RKO (cell line): Measurements from ENCODE around the gene ZBTB6.
A peak's percentile ranks its signal among the peaks of the same experiment; 100 is the strongest.

Experiments used
- DNase-seq: peaks from one replicate; pipeline ENCODE4 v3.0.0-alpha.2; 2016; ENCODE audit warnings: low spot score

ZBTB6 gene, protein sequence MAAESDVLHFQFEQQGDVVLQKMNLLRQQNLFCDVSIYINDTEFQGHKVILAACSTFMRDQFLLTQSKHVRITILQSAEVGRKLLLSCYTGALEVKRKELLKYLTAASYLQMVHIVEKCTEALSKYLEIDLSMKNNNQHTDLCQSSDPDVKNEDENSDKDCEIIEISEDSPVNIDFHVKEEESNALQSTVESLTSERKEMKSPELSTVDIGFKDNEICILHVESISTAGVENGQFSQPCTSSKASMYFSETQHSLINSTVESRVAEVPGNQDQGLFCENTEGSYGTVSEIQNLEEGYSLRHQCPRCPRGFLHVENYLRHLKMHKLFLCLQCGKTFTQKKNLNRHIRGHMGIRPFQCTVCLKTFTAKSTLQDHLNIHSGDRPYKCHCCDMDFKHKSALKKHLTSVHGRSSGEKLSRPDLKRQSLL

DNA sequence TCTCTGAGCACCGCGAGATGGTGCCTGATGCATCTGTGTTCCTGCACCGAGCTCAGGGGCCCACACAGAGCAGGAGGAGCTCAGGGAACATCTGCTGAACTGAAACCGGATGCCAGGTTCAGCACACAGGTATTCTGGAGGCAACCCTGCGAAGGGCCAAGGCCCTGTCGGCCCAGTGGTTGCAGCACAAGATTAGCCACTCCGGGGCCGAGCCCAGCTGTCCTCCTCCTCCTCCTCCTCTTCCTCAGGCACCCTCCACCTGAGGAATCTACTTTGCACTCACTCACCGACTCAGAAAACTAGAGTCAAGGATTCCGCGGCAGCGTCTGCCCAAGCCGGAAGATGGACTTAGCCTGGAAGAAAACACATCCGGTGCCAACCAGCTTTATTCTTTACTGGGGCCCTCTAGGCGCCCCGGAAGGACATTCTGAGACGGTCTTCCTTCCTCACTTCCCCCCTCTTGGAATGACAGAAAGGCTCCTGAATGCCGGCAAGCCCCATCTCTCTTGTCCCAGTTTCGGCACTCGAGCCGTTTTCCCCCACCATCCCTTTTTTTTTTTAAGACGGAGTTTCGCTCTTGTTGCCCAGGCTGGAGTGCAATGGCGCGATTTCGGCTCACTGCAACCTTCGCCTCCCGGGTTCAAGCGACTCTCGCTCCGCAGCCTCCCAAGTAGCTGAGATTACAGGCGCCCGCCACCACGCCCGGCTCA, at the start of gene ZBTB6:
Gene ZBTB6, minus strand, starts transcription at position 360 of the 710 bp plus-strand sequence. CDS start 1,251 bp downstream, outside the sequence.
- peak; percentile 96 for DNase-seq

DNA sequence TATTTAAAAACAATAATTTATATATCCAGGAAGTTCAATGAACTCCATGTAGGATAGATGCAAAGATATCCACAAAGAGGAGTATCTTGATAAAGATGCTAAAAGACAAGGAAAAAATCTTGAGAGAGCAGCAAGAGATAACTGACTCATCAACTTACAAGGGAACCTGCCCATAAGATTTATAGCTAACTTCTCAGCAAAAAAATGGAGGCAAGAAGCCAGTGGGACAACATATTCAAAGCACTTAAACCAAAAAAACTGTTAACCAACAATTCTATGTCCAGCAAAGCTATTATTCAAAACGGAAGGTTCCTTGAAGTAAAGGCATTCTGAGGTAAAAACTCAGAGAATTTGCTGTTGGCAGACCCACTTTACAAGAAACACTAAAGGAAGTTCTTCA, 48.0 kb upstream of the ZBTB6 start:
- no peak for DNase-seq

DNA sequence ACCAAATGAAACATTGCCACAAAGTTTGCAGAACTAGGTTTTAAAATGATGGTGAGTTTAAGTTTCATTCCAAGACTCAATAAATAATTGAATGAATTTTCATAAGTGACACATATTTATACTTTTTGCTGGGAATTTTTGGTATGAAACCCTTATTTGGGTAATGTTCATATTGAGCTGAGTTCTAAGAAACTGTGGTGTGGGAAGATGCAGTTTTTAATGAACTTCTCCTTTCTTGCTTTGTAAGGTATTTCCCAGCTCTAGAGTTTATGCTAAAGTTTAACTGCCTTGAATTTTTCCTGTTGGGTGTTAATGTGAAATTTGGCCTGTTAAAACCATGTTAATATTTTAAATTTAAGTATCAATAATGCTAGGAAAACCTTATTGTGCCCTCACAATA, 42.8 kb upstream of the ZBTB6 start:
- no peak for DNase-seq

DNA sequence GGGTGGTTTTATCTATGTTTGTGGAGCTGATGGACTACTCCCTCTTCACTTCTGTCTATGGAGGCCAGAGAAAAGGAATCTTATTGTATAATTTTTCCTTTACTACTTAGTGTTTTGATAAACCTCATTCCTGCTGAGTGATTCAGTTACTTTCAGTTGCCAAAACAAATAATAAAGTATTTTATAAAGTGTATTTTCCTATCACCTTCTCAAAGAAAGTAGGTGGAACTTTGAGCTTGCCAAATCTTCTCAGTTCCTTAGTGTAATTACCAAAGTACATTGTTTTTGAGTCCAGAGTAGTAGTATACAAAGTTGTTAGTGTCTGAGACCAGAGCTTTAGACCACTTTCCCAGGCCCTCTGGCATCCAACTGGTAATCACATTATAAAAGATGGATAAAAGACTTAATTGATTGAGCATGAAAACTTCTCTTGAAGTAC, 41.1 kb upstream of the ZBTB6 start:
- DNase-seq = no peak

DNA sequence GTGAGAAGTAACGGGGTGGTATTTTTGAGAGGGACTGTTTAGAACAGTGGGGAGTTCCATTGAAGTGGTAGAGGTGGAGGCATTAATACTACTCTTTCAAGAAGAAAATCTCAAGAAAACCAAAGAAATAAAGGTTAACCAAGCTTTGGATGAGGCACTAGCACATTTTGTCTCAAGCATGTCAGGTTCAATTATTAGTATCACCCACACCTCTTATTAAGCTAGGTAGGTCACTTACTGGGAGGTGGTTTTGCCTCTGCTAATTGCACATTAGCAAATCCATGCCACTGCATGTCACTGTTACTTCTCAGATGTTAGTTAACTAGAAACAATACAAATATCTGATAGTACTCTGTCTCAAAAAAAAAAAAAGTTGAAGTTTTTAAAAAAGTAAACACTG, 37.9 kb upstream of the ZBTB6 start:
- no peak for DNase-seq

DNA sequence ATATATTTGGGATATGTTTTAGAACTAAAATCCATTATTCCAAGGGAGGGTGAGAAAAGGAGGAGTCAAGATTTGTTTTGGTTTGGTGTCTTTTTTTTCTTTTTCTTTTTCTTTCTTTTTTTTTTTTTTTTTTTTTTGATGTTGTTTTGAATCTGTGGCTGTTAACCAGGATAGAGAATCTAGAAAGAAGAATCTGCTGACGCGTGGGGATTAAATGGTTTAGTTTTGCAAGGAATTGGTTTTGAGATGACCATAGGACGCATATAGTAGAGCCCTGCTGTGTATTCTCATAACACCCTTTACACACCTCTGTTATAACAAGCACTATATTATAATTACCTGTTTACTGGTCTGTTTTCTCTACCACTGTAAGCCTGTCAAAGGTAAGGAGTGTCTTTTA, 37.1 kb upstream of the ZBTB6 start:
- DNase-seq = no peak

DNA sequence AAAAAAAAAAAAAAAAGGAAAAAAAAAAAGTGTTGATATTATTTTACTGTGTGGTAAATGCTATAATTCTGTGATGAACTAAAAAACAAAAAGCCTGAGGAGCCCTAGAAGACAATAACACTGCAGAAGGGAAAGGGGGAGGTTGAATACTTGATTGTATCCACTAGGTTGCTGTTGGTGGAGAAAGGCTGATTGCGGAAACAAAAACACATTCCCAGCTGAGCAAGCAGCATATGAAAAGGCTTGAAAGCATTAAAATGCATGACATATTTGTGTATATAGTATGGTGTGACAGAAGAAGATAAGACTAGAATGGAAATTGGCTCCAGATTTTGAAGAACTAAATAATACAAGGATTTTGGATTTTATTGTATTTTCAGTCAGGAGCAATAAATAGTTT, 36.6 kb upstream of the ZBTB6 start:
- DNase-seq = no peak

DNA sequence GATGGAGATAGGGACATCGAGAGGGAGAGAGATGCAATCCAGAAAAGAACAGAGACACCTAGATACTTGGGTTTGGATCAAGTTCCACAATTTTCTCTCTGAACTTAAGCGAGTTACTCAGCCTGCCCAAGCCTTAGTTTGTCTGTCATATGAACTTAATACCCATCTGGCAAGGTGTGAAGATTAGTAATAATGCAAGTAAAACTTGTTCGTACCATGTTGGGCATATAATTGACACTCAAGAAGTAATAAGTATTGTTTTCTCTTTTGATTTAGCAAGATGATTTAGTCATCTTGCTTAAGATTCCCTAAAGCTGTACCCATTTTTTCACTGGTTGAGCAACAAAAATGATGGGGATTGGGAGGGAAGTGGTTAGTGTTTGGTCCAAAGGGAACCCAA, 35.2 kb upstream of the ZBTB6 start:
- no peak for DNase-seq

DNA sequence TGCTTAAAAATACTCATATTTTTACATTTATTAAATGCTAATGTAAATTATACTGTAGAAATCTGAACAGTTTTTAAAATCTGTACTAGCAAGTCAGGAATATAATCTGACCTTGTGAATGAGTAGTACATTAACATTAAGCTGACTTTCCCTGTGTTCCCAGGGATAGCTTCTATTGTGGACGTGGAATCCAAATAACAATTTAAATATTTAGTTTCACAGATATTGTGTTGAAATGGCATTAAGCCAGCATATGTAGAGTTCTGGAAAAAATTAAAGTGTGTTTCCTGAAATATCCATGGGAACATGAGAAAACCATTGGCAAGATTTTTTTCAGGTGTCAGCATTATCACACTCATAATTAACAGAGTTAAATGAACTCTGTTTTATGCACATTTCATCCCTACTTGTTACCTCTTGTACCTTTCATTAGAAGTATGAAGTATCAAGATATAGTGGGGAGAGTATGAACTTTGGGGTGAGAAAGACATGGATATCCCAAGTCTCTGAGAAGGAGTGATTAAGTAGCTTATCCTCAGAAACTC, 33.4 kb upstream of the ZBTB6 start:
- DNase-seq = no peak

DNA sequence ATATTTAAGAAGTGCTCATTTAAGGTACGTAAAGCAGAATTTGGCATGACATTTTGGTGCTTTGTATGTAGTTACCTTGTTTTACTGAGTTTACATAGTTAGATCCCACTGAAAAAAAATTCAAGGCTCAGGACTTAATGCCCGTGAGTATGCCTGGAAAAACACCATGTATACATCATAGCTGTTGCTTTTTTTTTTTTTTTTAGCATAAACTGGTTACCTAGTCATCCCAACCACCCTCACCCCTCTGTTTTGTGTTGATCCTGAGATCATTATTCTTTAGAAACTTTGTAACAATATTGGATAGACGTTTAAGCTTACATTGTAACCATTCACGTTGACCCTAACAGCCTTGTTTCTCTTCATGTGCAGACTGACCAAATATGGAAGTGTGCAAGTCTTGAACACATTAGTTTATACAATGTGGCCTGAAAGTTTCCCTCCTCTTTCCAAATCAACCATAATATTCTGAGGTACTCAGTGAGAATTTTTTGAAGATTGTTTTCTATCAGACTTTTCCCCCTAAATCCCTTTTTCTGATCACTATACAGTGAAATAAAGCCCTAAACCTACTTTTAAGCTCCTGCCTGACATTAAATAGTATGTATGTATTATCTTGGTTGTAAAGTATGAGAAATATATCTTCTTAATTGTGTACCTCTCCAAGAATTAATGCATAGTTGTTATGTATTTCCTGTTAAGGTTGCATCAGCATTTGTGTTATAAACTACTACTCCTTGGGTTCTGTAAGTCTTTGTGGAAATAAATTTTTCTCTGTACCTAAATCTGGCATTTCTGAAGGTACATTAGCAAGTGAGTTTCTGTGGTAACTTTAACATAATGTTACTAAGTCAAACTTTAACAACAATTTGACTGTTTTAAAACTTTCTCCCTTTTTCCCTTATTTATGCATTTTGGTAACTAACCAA, 32.1 kb upstream of the ZBTB6 start:
- no peak for DNase-seq

DNA sequence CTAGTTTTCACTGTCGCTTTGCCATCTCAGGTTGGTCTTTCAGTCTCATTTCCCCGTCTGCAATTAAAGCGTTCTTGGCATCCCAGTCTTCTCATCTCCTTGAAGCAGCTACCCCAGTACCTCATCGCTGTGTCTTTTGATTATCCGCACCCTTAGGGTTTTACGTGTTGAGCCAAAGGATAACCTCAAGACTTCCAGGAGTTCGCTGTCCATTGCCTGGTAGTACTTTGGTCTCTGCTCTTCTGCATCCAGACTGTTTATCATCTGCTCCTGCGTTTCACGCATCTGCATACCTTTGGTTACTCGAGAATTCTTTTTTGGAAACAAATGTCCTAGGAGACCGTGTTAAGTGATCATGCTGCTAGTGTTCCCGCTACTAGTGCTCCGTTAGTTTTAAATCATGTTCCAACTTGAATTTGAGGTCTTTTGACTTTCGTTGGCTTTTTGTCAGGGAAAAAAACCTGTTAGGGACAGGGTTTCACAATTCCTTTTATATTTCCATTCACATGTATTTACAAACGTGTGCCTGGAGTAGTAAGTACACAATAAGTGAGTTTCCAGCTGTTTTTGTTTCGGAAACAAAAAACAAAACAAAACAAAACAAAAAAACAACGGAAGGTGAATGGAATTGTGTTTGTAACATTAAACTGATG, 28.6 kb upstream of the ZBTB6 start:
- peak; percentile 65 for DNase-seq

DNA sequence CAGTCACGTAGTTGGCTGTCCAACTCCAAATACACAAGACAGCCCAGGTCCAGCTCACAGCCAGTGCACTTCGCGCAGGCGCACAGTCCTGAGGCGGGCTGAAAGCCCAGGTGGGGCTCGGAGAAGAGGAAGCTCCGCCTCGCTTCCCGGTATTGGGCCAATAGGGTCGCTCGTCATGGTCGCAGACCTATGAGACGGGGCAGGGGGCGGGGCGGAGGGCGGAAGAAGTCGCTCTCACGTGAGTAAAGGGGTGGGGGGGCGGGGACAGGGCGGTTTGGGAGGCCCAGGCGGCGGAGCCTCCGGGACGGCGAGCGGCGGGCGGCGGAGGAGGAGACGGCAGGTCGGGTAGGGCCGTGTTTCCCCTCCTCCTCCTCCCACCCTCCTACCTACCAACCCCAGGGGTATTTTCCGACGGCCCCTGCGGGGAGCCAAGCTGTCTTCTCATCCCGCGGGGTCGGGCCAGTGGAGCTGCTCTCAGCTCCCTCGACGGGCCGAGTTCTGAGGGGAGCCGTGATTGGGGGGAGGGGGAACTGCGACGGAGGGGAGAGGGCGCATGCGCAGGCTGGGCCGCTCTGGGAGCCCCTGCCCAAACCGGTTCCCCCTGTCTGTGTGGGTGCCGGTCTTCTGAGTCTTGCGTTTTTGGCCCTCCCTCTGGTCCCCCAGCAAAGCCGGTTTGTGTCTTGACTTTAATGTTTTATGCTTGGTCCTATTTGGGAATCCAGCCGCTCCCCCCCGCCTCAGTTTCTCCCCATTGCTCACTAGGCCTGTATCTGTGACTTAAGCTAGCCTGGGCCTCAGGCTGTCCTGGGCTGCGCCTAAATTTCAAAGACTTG, 27.8 kb upstream of the ZBTB6 start, which contains the start of gene RABGAP1:
Gene RABGAP1, plus strand, starts transcription at position 272 of the 833 bp plus-strand sequence. CDS start 16,040 bp downstream, outside the sequence.
- DNase-seq = peak; percentile 99

DNA sequence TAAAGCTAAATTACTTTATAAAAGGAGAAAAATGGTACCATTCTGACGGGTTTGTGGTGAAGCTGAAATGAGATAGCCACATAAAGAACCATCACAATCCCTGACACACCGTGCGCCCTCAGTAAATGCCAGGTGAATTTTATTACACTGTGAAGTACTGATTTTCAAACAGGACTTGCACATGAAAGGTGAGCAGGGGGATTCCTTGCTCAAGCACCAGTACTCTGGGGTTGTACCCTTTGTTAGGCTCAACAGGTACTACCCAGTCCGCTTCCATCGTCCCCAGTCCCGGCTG, 27.3 kb upstream of the ZBTB6 start:
- DNase-seq = no peak

DNA sequence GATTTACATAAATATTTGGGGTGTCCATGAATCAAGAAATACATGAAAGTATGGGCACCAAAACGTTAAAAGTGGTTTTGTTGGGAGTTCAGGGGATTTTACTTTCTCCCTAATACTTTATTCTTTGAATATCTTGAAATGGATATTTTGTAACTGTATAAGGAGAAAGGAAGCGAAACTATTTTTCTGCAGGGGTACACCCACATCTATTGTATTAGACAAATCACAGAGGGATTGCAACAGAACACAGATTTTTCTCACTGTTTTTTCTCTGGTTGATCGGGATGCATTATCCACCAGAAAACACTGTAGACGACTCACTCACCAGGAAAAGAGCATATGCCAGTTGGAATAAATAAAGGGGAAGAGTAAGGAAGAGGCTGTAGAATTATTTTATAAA, 26.5 kb upstream of the ZBTB6 start:
- DNase-seq = no peak

DNA sequence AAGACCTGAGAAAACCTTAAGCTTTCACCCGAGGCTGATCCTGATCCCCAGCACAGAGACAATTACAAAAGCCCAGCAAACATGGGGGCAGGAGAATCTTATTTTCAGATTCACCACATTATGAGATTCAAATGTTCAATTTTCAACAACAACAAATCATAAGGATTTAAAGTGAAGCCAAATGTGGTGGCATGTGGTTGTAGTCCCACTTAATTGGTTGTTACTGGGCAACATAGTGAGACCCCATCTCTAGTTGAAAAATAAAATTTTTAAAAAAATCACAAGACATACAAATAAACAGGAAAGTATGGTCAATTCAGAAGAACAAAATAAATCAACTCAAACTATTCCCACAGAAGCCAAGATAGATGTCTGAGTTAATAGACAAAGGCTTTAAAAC, 23.8 kb upstream of the ZBTB6 start:
- DNase-seq = no peak

DNA sequence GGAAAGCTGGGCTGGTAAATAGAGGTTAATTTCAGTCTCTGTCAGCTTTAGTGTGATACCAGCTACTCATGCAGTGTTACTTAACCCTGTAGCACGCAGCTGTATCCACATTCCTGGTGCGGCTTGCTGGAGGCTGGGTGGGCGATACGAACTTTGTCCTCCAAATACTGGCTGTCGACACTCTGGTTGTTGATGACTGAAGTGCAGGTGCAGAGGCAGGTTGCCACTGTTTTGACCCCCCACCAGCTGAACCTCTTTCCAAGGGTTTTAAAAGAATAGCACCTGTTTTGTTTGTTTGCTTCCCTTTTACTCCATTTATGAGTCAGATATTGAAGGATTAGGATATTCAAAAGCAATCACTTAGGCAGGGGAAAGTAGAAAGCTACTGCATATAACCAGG, 23.3 kb upstream of the ZBTB6 start:
- DNase-seq = no peak

DNA sequence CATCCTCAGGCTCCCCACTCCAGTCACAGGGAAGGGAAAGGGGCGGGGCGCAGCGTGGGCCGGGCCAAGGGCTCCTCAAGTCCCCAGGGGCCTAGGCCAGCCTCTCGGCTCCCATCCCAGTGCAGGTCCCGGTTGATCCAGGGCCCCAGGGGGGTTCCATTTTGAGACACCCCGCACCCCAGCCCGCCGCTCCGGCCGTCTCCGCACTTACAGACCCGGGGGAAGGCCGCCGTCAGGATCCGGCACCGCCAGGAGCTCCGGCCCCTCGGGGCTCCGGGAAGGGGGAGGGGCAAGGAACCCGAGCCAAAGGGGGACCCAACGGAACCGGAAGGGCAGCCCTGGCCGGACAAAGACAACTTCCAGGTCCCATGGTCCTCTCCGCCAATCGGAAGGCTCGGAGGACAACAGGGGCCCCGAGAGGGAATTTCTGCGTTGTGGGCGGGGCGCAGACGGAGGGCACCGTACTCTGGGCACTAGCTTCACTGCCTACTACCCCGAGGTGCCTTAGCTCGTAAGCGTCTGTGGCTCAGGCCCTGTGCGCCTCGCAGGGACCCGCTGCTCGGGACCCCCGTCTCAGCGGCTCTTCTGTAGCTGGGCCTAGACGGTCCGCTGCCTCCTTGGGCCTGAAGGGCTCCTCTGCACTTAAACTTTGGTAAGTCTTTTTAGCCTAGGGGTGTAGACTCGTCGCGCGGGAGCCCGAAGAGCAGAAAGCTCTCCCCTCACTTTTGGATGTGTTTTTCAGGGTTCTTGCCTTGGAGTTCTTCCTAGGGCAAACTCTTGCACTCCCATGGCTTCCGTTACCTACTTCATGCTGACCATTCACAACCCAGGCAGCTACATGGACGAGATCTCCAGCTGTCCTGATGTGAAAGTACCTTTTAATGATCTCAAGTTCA, 18.4 kb upstream of the ZBTB6 start, which contains the start of gene ZBTB26:
Gene ZBTB26, minus strand, starts transcription at position 287 of the 896 bp plus-strand sequence. CDS start 11,578 bp downstream, outside the sequence.
- peak; percentile 97 for DNase-seq

DNA sequence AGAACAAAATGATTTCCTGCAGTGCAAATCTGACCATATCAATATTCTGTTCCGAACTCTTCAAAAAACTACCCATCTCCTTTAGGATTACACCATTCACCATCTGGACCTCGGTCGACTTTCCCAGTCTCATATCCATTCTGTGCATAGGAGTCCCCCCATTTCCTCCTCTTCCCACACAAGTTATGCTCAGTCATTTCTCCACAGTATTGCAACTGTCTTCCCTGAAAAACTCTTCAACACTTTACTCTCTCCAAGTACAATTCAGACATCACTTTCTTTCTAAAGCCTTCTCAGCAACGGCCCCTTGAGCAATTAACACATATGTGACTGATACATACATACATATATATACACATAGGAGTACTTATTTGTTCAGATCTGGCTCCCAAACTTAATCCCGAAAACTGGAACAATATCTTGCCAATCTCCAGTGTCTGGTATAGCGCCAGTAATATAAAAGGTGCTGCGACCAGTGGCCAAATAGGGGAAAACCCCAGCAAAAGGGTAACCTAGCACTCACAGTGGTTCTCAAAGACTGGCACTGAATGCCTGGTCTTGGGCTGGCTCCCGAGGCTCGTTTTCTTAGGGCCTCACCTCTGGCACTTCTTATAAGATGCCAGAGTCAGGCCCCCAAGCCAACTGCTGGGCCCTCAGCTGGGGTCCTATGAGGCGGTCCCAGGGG, 17.6 kb upstream of the ZBTB6 start:
- DNase-seq = peak; percentile 78
